ENCODE measurements around the gene AATF.

AATF gene

DNA sequence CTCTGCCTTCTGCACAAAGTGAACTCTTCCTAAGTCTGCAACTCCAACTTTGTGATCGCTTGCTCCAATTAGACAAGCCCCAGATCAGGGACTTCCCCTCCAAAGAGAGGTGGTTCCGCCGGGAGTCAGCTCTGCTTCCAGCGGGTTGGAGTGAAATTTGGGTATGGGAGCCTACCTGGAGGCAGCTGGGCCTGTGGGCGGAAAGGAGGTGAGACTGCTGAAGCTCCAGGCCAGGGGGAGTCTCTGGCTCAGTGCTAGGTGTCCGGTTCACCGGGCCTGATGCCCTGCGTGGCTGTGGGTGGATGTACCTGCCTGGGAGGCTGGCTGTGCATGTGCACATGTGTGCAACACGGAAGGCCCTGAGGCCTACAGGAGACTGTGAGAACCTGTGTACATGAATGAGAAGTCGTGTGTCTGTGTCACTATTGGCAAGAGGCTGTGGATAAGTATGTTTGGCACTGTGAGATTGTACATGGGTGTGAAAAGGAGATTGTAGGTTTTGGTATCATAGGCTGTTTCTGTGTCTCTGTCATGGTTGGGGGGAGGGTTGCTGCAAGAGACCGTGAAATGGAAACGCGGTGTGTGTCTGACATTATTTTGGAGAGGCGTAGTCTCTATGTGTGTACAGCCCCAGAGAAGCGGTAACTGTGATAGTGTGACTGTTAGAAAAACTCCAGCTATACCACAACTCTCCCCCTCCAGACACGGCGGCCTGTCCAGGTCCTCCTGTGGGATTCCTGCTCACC lies 7.3 kb upstream of the AATF start:
- no peak for DNase-seq (ENCODE audit: low read depth, low spot score)

DNA sequence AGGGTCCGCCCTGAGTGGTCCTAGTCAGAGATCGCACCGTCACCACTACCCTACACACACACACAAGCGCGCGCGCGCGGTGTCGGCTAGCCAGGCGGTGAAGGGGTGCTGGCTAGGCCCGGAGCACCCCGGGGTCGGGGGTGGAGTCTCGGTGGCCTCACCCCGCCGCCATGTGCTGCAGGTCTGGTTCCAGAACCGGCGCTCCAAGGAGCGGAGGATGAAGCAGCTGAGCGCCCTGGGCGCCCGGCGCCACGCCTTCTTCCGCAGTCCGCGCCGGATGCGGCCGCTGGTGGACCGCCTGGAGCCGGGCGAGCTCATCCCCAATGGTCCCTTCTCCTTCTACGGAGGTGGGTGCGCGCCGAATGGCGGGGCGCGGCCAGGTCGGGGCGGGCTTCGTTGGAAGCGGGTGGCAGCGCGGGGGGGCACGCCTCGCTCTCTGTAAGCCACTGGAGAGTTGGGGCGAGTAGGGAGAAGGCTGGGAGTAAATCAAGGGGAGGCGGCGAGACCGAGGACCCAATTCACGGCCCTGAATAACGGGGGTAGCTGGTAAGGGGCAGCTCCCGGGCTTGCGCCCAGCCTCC lies 6.6 kb upstream of the AATF start:
- DNase-seq (ENCODE audit: low read depth, low spot score), result no peak

DNA sequence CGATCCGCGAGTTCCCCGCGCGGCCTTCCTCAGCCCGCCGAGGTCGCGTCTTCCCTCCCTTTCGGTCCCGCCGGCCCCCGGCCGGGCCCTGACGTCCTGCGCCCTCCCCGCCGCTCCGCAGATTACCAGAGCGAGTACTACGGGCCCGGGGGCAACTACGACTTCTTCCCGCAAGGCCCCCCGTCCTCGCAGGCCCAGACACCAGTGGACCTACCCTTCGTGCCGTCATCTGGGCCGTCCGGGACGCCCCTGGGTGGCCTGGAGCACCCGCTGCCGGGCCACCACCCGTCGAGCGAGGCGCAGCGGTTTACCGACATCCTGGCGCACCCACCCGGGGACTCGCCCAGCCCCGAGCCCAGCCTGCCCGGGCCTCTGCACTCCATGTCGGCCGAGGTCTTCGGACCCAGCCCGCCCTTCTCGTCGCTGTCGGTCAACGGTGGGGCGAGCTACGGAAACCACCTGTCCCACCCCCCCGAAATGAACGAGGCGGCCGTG lies 6.1 kb upstream of the AATF start:
- no peak for DNase-seq (ENCODE audit: low read depth, low spot score)

DNA sequence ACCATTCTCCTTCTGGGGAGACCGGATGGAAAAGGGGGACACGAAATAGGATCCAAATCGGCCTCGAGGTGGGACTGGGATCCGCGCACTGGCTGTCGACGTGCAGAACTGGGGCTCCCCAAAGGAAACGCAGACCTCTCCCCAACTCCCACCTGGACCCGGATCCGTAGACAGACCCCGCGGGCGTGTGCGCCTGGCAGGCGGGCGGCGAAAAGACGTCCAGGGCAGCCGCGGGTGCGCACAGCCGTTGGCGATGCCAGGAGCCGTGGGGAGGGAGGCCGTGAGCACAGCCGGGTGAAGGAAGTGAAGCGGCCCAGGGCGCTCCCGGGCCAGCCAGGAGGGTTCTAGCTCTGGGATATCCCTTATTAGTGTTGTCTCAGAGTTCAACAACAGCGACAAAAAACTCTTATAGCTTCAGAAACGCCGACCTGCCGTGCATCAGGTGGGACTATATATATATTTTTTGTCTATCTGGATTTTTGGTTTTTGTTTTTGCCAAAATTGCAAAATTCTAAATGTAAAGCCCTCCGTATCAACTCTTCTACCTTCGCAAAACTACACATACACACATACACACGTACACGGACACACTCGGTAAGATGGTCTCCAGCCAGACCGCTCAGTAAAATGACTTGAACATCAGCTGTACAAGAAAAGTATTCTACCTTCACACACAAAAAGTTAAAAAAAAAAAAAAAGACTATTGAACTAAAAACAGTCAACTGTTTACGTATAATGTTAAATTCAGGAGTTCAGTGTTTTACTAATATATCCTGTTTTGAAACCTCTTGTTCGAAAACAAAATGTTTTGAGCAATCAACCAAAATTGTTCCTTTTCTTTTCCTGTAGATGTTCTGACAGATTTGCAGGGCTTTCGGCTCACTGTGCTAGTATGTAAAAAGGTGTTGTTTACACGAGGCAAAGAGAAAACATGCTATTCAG lies 5.2 kb upstream of the AATF start:
- peak; percentile 46 for DNase-seq (ENCODE audit: low read depth, low spot score)

DNA sequence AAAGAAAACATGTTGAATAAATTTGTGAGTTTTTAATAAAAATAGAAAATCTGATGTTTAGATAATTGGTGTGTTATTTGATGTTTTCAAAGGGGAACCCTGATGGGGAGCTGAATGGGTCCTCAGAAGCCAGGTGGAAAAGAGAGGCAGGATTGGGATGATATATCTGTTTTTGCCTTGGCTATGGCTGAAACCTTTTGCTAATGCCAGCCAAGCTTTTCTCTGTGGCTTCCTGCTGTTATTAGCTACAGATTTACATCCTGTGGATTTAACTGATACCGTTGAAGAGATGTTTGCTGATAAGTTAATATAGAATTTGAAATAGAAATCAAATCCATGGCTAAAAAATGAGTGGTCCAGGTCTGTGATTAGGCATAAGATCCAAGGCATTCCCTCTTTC lies 4.2 kb upstream of the AATF start:
- no peak for DNase-seq (ENCODE audit: low read depth, low spot score)

DNA sequence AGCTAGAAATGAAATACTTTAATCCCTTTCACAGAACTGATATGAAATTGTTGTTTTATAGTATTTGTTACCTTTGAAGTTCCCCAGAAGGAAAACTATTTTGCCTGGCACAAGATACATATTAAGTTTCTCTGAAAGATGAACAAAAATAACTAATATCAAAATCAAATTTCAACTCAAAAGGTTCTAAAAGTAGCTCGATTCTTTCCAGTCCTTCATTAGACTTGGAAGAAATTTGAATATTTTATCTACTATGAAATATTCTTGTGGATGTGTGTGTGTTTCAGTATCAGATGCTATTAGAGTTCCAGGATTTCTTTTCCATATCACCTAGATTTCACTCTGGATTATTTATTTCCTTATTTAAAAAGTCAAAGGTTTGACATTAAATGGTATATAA lies 3.6 kb upstream of the AATF start:
- no peak for DNase-seq (ENCODE audit: low read depth, low spot score)

DNA sequence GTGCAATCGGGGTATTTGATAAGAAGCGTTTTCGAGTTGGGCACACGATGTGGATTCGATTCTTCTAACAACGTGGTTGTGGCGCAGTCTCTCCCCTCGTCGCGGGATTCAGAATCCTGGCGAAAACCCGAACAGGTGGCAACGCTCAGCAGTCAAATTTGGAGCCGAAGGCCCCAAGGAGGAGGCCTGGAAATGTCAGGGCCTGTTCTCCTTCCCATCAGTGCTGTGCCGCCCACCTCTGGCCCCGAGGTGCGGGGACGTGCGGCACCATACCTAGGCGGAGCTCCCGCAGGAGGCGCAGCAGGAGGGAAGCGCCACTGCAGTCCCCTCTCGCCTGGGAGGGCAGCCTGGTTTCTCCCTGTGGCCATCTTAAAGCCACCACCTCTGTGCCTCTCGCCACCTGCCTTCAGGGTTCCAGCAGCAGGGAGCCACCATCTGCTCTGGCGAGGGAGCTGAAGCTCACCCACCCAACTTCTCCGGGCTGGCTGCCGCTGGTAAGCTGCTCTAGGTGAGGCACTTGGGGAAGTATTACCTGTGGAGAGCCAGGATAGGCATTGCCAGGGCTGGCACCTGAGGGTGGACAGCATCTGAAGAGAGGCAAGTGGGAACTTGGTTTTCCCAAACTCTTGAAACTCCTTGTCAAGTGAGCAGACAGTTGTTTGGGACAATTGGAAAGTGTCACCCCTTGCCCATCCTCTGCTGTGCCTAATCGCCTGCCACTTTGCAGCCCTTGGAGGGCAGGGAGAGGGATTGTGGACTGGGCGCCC lies 2.6 kb upstream of the AATF start:
- peak; percentile 45 for DNase-seq (ENCODE audit: low read depth, low spot score)

DNA sequence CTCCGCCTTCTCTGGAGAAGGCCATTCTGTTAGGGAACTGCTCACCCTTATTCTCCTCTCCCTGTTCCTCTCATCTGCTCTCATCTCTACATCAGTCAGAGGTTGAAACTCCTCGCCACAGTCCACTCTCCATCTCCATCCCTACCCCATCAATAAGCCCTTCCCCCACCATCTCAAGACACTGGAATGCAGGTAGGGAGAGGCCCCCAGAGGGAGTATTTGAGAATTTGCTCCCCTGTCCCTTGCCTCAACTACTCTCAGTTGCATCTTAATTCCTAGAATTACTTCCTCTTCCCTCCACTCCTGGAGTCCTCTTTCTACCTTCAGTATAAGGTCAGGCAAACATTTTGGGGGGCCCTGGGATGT lies 2.0 kb upstream of the AATF start:
- DNase-seq (ENCODE audit: low read depth, low spot score), result no peak

DNA sequence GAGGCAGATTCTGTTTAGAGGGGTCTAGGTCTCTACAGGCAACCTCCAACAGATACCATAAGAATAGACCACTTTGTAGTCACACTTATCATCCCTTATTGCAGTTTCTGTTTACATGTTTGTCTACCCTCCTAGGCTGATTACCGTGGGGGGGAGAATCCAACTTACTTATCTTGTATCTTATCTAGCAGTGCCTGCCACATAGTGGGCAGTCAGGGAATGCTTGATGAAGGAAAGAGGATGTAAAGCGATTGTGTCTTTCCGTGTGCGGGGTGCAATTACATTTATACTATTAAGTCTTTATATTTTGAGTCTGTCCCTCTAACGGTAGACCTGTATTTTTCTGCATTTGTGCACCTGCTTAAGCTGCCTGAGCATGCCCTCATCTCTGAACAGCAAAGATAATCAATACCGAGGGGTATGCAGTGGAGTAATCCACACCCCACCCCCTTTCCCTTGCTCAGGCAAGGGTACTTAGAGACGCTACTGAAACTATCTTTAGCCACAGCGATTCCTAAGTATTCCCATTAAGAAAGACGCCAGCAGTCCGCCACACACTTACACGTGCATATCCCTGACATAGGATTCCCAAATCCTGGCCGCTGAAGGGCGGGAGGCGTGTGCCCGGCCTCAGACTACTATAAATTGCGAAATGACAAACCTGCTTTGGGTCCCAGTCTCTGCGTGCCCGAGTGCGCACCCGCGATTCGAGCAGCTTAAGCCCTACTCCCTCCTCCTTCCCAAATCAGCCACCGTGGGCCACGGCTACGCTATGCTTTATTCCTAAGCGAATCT lies 635 bp upstream of the AATF start:
- no peak for DNase-seq (ENCODE audit: low read depth, low spot score)

DNA sequence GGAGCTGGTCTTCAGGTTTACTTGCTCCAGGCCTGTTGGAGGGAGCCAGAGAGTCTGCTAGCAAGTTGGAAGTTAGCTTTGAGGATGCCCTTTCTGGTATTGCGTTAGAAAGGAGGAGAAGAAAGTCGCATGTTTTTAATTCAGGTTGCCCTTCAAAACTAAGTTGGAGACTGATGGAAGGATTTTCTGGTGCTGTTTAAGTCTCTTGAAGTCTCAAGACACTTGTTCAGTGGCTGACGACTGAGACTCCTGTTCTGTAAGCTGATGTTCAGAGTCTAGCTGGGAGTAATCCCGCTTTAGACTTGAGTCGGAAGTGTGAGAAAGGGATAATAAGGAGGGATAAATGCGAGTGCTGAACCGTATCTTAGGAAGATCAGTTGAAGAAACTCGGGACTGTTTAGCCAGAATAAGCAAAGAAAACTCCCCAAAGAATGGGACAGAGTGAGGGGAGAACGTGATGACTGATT lies 740 bp downstream of the AATF start:
- no peak for DNase-seq (ENCODE audit: low read depth, low spot score)

DNA sequence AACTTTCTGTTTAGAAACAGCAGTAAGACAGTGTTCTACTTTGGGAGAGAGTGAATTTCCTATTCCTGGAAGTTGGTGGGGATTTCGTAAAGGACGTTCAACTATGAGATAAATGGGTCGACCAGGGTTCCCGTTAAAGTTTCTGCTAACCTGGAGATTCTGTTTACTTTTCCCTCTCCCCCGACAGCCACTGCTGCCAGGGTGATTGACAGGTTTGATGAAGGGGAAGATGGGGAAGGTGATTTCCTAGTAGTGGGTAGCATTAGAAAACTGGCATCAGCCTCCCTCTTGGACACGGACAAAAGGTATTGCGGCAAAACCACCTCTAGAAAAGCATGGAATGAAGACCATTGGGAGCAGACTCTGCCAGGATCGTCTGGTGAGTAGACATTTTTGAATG lies 1.3 kb downstream of the AATF start:
- DNase-seq (ENCODE audit: low read depth, low spot score), result no peak

DNA sequence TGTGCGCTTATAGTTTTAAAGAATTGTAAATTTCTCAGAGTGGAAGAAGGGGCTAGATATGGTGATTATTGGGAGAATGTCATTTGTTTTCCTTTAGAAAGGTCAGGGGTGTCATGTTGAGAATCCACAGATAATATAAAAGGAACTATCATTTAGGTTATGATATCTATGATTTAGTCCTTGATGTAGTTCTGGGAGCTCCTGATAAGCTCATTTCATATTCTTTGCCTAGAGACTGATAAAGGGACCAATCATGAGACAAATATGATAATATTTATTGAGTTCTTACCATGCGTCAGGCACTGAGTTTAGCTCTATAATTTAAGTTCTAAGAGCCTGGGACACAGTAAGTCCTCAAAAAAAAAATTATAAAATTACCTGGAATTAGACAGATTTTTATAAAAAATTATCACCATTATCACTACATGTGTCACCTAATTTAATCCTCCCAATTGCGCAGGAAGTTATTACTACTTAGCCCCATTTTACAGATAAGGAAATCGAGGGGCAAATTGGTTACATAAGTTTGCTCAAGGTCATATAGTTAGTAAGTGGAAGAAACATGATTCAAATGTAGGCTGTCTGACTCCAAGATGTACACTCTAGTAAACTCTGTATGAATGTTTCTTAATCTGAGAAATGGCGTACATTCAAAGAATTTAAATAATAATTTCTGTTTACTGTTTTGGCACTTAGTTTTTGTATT lies 2.5 kb downstream of the AATF start:
- DNase-seq (ENCODE audit: low read depth, low spot score), result no peak

DNA sequence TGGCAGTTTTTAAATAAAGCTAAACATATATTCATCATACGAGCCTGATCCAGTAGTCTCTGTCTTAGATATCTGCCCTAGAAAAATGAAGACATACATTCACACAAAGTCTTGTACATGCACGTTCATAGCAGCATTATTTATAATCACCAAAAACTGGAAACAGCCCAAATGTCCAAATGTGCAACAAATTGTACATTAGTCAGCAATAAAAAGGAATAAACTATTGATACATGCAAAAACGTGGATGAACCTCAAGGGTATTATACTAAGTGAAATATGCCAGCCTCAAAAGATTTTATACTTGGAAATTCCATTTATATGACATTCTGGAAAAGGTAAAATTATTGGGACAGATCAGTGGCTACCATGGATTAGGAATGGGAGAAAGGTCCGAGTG lies 22.8 kb downstream of the AATF start:
- DNase-seq (ENCODE audit: low read depth, low spot score), result no peak

DNA sequence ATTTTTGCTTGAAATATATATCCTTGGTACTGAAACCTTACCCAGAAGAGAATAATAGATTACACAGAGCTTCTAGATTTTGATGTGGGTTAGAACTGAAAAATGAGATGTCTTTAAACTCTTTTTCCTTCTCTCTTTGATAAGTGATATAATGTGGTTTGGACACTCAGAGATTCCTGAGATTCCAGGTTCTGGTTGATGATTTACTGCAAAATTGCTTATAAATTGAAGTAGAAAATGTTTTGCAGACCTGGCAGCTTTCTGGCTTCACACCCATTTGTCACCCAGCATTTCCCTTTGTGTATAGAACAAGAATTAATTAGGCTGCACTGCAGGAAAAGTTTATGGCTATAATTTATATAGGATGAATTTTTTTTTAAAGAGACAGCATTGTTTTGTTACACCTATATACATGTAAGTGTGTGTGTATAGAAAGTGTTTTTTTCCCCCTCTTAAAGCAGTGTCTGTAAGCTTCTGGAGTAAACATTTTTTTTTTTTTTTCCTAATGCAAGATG lies 23.5 kb downstream of the AATF start:
- no peak for DNase-seq (ENCODE audit: low read depth, low spot score)

DNA sequence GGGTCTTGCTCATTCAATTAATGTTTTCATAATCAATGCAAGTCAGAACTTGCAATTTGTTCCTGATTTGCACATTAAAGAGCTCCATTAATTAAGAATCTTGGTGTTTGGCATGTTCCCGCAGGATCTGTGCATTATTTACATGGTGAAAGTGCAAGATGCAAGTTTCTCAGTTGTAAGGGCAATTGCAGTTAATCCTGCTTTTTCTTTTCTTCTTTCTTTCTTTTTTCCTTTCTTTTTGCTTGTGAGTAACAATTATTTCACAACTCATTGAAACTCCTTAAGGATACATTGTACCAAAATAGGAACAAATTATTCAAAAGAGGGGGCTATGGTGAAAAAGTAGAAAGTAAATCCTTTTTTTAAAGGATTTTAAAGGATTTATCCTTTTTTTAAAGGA lies 24.2 kb downstream of the AATF start:
- DNase-seq (ENCODE audit: low read depth, low spot score), result no peak

DNA sequence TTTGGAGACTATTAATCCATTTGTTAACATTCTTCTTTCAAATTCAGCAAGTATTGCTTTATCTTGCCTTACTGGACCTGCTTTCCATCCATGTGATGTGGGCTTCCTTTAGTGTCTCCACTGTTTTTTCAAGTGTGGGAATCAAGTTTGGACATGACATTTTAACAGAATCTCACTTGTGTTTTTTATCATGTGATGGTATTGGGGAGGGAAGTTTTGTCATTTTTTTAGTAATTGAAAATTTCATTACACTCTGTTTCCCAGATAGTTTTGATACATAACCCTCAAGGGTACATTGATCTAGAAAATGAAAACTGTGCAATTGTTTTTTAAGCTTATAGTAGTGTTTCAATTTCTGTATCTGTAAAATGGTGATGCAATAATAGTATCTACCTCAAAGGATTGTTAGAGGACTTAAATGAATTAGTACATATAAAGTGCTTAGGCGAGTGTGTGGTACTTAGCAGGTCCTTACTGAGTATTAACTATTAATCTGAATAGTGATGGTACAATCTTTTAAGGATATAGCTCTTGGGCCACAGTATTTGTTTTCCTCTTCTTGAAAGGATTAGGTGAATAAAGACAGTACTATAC lies 27.3 kb downstream of the AATF start:
- DNase-seq (ENCODE audit: low read depth, low spot score), result no peak

DNA sequence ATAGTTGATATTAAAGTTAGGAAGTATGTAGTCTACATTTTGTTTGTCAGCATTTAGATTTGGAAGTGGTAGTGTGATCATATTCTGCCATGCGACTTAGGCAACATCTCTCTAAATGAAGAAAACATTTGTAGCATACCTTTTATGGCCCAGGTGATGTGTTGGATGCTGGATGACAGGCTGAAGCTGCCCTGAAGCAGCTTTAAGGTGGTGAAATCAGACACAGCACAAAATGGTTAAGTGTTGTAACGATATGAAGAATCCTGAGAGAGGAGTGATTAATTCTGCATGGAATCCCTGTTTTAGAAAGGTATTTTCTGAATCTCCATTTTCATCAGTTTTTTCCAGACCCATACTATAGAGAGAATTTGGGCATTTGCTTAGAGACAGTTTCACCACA lies 28.3 kb downstream of the AATF start:
- DNase-seq (ENCODE audit: low read depth, low spot score), result no peak

DNA sequence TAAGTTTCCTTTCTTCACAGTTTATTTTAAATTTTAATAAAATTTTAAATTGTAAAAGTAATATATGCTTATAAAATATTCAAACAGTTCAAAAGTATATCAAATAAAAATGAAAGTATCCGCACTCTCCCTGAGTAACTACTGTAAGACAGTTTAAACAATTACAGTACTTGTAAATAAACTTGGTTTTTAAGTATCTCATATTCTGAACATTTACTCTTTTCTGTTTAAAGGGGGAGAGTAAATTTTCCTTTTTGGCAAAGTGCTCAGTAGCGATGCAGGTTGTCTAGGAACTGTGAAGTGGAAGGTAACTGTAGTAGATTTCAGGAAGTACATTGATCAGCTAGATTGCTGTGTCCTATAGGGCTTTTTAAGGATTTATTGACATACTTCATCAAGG lies 28.8 kb downstream of the AATF start:
- DNase-seq (ENCODE audit: low read depth, low spot score), result no peak

DNA sequence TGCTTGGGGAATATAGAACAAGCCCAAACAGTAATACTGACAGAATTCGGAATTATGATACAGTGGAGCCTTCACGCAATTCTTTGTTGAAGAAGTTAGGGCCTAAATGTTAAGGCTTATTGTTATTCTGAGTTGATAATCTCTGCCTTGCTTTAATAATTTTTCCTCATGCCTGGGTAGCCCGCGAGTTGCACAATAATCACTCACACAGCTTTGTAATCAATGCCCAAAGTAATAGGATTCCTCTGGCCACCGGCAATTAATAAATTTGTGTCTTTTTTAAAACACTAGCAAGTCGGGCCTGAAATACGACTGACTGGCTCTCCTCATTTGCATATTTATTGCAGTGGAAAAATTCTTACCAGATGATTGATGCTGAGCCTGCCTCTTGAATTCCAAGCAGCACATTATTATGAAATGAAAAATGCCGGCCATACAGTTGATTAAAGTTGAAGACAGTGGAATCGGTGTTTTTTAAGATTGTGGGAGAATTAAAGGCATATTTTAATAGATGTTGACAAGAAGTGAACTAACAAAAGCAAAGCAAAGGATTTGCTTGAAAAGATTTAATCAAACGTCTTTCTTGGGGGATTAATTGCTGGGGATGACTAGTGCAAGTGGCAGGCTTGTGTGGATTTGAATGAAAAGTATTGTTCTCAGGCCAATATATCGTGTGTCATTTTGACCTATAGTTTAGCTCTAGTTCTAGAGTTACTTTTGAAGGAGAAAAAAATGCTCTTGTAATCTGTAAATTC lies 30.2 kb downstream of the AATF start:
- DNase-seq (ENCODE audit: low read depth, low spot score), result no peak

Measured in ELF-1 (cell line).